Measurements from ENCODE around the gene DMD.

DNA sequence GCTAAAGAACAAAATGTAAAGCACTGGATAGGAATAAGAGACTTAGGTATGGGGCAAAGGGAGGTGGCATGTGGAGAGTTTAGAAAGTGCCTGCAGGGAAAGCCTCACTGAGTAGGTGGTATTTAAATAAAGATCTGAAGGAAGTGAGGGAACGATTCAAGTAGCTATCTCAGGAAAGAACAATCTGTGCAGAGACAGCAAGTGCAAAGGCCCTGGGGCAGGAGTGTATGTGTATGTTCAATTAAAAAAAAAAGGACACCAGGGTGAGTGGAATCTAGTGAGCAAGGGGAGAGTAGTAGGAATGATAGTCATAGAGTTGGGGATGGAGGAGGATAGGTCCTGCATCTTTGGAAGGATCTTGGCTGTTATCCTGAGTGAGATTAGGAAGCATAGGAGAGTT is 1359.6 kb downstream of the DMD start:
- TF ChIP-seq, protein P1, sequence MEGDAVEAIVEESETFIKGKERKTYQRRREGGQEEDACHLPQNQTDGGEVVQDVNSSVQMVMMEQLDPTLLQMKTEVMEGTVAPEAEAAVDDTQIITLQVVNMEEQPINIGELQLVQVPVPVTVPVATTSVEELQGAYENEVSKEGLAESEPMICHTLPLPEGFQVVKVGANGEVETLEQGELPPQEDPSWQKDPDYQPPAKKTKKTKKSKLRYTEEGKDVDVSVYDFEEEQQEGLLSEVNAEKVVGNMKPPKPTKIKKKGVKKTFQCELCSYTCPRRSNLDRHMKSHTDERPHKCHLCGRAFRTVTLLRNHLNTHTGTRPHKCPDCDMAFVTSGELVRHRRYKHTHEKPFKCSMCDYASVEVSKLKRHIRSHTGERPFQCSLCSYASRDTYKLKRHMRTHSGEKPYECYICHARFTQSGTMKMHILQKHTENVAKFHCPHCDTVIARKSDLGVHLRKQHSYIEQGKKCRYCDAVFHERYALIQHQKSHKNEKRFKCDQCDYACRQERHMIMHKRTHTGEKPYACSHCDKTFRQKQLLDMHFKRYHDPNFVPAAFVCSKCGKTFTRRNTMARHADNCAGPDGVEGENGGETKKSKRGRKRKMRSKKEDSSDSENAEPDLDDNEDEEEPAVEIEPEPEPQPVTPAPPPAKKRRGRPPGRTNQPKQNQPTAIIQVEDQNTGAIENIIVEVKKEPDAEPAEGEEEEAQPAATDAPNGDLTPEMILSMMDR (IDR thresholded peaks at IDR 0.05; ENCODE audit: low read length): no peak
- TF ChIP-seq EZH2 (optimal IDR thresholded peaks at IDR 0.05; ENCODE audit: low read depth, low read length) (no peak), EZH2phosphoT487 (IDR thresholded peaks at IDR 0.05; ENCODE audit: low read length) (no peak)

Data from MM.1S (cell line).